SK-N-SH (cell line): ENCODE data around the gene FXYD7. TPM values are rescaled to one million over a fixed set of nuclear protein-coding genes. Genes with fewer than 3 reads are reported as not detected.

Experiments
- CTCF ChIA-PET: fragments of 300-600, 350-600 bp; formaldehyde crosslinking; extraction: SDS; loops from one replicate; lab custom pipeline; 2021; lab: Yijun Ruan, JAX
- POLR2A ChIA-PET: fragments of 350-600 bp; sonication (Branson Sonifier 250); formaldehyde crosslinking; extraction: SDS; loops from one replicate; lab custom pipeline; 2020; ENCODE audit warnings: antibody characterized with exemption, inconsistent platforms; lab: Yijun Ruan, JAX
- DNase-seq: peaks from one replicate; pipeline ENCODE4 v3.0.0; 2012
- H2AFZ ChIP-seq: fragments of 200-600 bp; sonication (generic); 2 replicates; pipeline ENCODE4 v1.8.1; 2016; ENCODE audit warnings: antibody characterized with exemption, mild to moderate bottlenecking, low read depth
- H3F3A ChIP-seq: fragments of 200-600 bp; sonication (generic); replicated peaks from 2 replicates; pipeline ENCODE3; 2016; ENCODE audit warnings: antibody characterized with exemption, mild to moderate bottlenecking; ENCODE audit not compliant: insufficient read depth
- H3K27ac ChIP-seq, 2 experiments: fragments of 200-500 bp in 1 of 2; fragments of 200-600 bp in 1 of 2; sonication (Bioruptor generic) in 1 of 2; sonication (generic), shearing (Covaris generic) in 1 of 2; 2 replicates each; pipeline versions ENCODE4 v1.5.1 to v1.6.1; 2014 to 2016; ENCODE audit warnings: low read depth in 2 of 2, inconsistent platforms in 1 of 2, low read length in 1 of 2, mild to moderate bottlenecking in 1 of 2, mixed read lengths in 1 of 2
- H3K27me3 ChIP-seq: fragments of 200-600 bp; sonication (generic), shearing (Covaris generic); 2 replicates; pipeline ENCODE4 v1.6.1; 2016; ENCODE audit warnings: mixed run types; ENCODE audit not compliant: insufficient read depth
- H3K36me3 ChIP-seq, 2 experiments: fragments of 200-500 bp in 1 of 2; fragments of 200-600 bp in 1 of 2; sonication (Bioruptor generic) in 1 of 2; sonication (generic) in 1 of 2; replicated peaks in 1 of 2; 2 replicates each; pipeline versions ENCODE3 to v1.5.1; 2014 to 2016; ENCODE audit warnings: low read length in 1 of 2, mild to moderate bottlenecking in 1 of 2; ENCODE audit not compliant: insufficient read depth in 2 of 2, control insufficient read depth in 1 of 2
- H3K4me1 ChIP-seq, 2 experiments: fragments of 200-500 bp in 1 of 2; fragments of 200-600 bp in 1 of 2; sonication (Bioruptor generic) in 1 of 2; sonication (generic), shearing (Covaris generic) in 1 of 2; 2 replicates each; pipeline versions ENCODE4 v1.5.1 to v1.6.1; 2014 to 2016; ENCODE audit warnings: low read depth in 1 of 2, low read length in 1 of 2, mixed run types in 1 of 2; ENCODE audit not compliant: insufficient read depth in 2 of 2, control insufficient read depth in 1 of 2
- H3K4me2 ChIP-seq: fragments of 200-600 bp; sonication (generic), shearing (Covaris generic); 2 replicates; pipeline ENCODE4 v1.6.1; 2017; ENCODE audit warnings: mixed run types
- H3K4me3 ChIP-seq, 2 experiments: fragments of 200-500 bp in 1 of 2; fragments of 200-600 bp in 1 of 2; sonication (Bioruptor generic) in 1 of 2; sonication (generic), shearing (Covaris generic) in 1 of 2; 2 replicates each; pipeline versions ENCODE4 v1.5.1 to v1.8.1; 2014 to 2016; ENCODE audit warnings: low read depth in 2 of 2, inconsistent platforms in 1 of 2, low read length in 1 of 2, mild to moderate bottlenecking in 1 of 2, mixed read lengths in 1 of 2, moderate library complexity in 1 of 2
- H3K79me2 ChIP-seq: fragments of 200-600 bp; sonication (generic); 2 replicates; pipeline ENCODE4 v1.8.1; 2017; ENCODE audit warnings: mild to moderate bottlenecking; ENCODE audit not compliant: insufficient read depth
- H3K9ac ChIP-seq: fragments of 200-600 bp; sonication (generic); 2 replicates; pipeline ENCODE4 v1.6.1; 2017; ENCODE audit warnings: mixed run types
- H3K9me2 ChIP-seq: fragments of 200-600 bp; sonication (generic); 2 replicates; pipeline ENCODE4 v1.6.1; 2017; ENCODE audit warnings: mixed run types
- H3K9me3 ChIP-seq: fragments of 200-600 bp; sonication (generic); 2 replicates; pipeline ENCODE4 v1.6.1; 2017; ENCODE audit warnings: mixed run types, mild to moderate bottlenecking, moderate library complexity
- H4K20me1 ChIP-seq: fragments of 200-600 bp; sonication (generic); 2 replicates; pipeline ENCODE4 v1.6.1; 2017; ENCODE audit warnings: mild to moderate bottlenecking, mixed run types; ENCODE audit not compliant: insufficient read depth
- ELF1 ChIP-seq: IDR thresholded peaks from 2 replicates; pipeline ENCODE4 v1.4.0; 2012
- FOXJ3 ChIP-seq: sonication (generic); formaldehyde crosslinking; IDR thresholded peaks from 2 replicates; pipeline ENCODE4 v1.5.1; 2020; ENCODE audit warnings: mild to moderate bottlenecking, missing genetic modification reagents
- GABPA ChIP-seq: IDR thresholded peaks from 2 replicates; pipeline ENCODE4 v1.4.0; 2012; ENCODE audit warnings: low read depth, mild to moderate bottlenecking
- JUND ChIP-seq: IDR thresholded peaks from 2 replicates; pipeline ENCODE4 v1.4.0; 2012
- MEF2A ChIP-seq: IDR thresholded peaks from 2 replicates; pipeline ENCODE4 v1.4.0; 2012; ENCODE audit warnings: low read depth, borderline replicate concordance
- MXI1 ChIP-seq: IDR thresholded peaks from 2 replicates; pipeline ENCODE4 v1.6.1; 2012; ENCODE audit warnings: mild to moderate bottlenecking, low read depth, low read length, improper control_type of control experiment
- NFIC ChIP-seq: IDR thresholded peaks from 2 replicates; pipeline ENCODE4 v1.4.0; 2012; ENCODE audit warnings: borderline replicate concordance
- POLR2AphosphoS5 ChIP-seq: IDR thresholded peaks from 2 replicates; pipeline ENCODE4 v1.6.1; 2012; ENCODE audit warnings: low read depth, low read length
- RAD21 ChIP-seq: IDR thresholded peaks from 2 replicates; pipeline ENCODE4 v1.6.1; 2012; ENCODE audit warnings: mild to moderate bottlenecking, low read length
- RCOR1 ChIP-seq: fragments of 150-350 bp; IDR thresholded peaks from 2 replicates; pipeline ENCODE4 v1.6.1; 2017; ENCODE audit warnings: antibody characterized with exemption, low read length
- RXRA ChIP-seq: IDR thresholded peaks from 2 replicates; pipeline ENCODE4 v1.4.0; 2012; ENCODE audit warnings: low read depth, mild to moderate bottlenecking, borderline replicate concordance
- SIN3A ChIP-seq: IDR thresholded peaks from 2 replicates; pipeline ENCODE4 v1.6.1; 2012; ENCODE audit warnings: low read depth, mild to moderate bottlenecking, low read length, moderate library complexity, borderline replicate concordance
- YY1 ChIP-seq: IDR thresholded peaks from 2 replicates; pipeline ENCODE4 v1.4.0; 2012; ENCODE audit warnings: low read depth, mild to moderate bottlenecking
- WGBS: methylation state at CpG from one replicate; pipeline ENCODE4 v1.1.6; 2017; ENCODE audit warnings: low lambda C conversion rate; 5-methylcytosine and 5-hydroxymethylcytosine counted together
- polyA plus RNA-seq, 3 experiments: library from polyadenylated mRNA; depleted of rRNA; stranded (reverse); fragments of >200 nt; gene quantifications; 2 replicates each; pipeline ENCODE4 v1.2.3, GENCODE V29; 2012
- TF ChIP-seq, protein P1 (sequence below): IDR thresholded peaks from 2 replicates; pipeline ENCODE4 v1.4.0; 2012; ENCODE audit warnings: low read depth, borderline replicate concordance
- TF ChIP-seq, protein P2 (sequence below): IDR thresholded peaks from 2 replicates; pipeline ENCODE4 v1.6.1; 2012; ENCODE audit warnings: mild to moderate bottlenecking, low read depth, low read length, moderate library complexity
- TF ChIP-seq, protein P3 (sequence below): fragments of 200-600 bp; sonication (generic); IDR thresholded peaks from 2 replicates; pipeline ENCODE4 v1.6.1; 2017; ENCODE audit warnings: antibody characterized with exemption, mild to moderate bottlenecking, moderate library complexity

The FXYD7 gene
- polyA plus RNA-seq, 1 of the 3 experiments (the other 2 are of a cell fraction): 0.44 TPM

DNA sequence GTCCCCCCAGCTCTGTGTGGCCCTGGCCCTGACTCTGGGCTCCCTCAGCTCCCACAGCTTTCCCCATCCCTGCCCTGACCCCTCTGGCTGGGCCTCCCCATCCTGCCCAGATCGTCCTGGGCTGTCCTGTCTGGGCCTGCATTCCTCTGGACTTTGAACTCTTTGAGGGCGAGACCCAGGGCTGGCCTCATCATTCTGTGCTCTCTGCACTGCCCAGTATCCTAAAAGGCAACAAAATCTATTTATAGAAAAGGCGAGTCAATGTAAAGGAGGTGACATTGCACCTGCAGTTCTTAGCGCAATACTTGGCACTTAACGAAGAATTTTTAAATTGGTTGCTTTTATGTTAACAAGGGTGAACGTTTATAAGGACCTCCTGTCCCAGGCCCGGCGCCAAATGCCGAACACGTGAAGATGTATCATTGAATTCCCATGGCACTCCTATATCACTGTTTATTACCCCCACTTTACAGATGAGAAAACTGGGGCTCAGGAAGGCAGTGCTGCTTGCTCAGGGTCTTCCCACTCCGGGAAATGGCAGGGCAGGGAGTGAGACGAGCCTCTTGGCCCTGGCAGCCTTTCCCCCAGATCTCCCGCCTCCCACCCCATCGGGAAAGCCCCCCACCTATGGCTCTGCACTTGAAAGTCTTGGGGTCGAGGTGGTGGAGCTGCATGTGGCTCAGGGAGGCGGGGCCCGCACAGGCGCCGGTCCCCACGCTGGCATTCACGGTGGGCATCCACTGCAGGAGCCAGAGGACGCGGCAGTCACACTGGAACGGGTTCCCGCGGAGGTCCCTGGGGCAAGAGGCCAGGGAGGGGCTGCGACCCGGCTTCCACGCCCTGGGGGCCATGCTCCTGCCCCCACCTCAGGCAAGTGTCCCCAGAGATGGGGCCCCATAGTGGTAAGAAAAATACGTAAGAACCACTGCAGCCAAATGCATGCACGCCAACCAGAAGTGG is 12.0 kb upstream of the FXYD7 start:
- no peak overlapping the region for H3K9ac ChIP-seq
- H3K36me3 ChIP-seq: no peaks in the 10 kb centered on the region
- ChIA-PET POLR2A (no interaction called here), CTCF (no interaction called here)
- H3F3A ChIP-seq: no peaks in the 10 kb centered on the region
- WGBS: 71% methylated on average over 19 of the region's 31 CpGs
- H3K9me3 ChIP-seq: no peaks in the 10 kb centered on the region
- no peaks in the 10 kb centered on the region for H3K79me2 ChIP-seq
- H3K9me2 ChIP-seq: no peaks in the 10 kb centered on the region
- H3K4me1 ChIP-seq: peaks cover 0 to 6% of the 10 kb centered on the region in 2 experiments; a peak in 1 of 4 replicates
- H2AFZ ChIP-seq: no peak overlapping the region
- H3K27ac ChIP-seq: no peak overlapping the region
- DNase-seq: no peak
- H3K27me3 ChIP-seq: no peaks in the 10 kb centered on the region; the same call in 1 of the 2 replicates
- no peak overlapping the region for H3K4me2 ChIP-seq
- no peaks in the 10 kb centered on the region for H4K20me1 ChIP-seq
- TF ChIP-seq, protein P1, sequence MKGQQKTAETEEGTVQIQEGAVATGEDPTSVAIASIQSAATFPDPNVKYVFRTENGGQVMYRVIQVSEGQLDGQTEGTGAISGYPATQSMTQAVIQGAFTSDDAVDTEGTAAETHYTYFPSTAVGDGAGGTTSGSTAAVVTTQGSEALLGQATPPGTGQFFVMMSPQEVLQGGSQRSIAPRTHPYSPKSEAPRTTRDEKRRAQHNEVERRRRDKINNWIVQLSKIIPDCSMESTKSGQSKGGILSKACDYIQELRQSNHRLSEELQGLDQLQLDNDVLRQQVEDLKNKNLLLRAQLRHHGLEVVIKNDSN: no peak
- TF ChIP-seq, all 33 proteins: peak for 0
- H3K4me3 ChIP-seq: no peak overlapping the region

DNA sequence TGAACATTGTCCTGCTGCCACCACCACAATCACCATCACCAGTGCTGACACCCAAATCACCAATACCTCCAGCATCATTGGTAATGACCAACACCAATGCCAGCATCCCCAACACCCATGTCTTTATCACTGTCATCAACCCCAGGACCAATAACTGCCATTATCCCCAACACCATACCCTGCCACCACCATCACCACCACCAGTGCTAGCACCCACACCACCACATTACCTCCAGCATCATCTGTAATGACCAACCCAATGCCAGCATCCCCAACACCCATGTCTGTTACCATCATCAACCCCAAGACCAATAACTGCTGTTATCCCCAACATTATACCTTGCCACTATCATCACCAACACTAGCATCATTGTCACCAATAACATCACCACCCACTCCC is 10.8 kb upstream of the FXYD7 start:
- H4K20me1 ChIP-seq: no peaks in the 10 kb centered on the region
- DNase-seq: no peak
- H3K9ac ChIP-seq: no peak overlapping the region
- peaks cover 4% of the 10 kb centered on the region; the same call in 1 of the 2 replicates for H3K27me3 ChIP-seq
- no peaks in the 10 kb centered on the region for H3K9me3 ChIP-seq
- CTCF ChIA-PET: no interaction called here
- POLR2A ChIA-PET: no interaction called here
- H3F3A ChIP-seq: no peaks in the 10 kb centered on the region
- no peak overlapping the region for H3K27ac ChIP-seq
- H3K79me2 ChIP-seq: no peaks in the 10 kb centered on the region
- H3K36me3 ChIP-seq: no peaks in the 10 kb centered on the region
- peaks cover 0 to 6% of the 10 kb centered on the region in 2 experiments; a peak in 1 of 4 replicates for H3K4me1 ChIP-seq
- H3K4me3 ChIP-seq: no peak overlapping the region
- TF ChIP-seq SIN3A (no peak), MEF2A (no peak), JUND (no peak), ELF1 (no peak), MXI1 (no peak), POLR2AphosphoS5 (no peak), RXRA (no peak), FOXJ3 (CRISPR knock-in tag) (no peak), NFIC (no peak), RAD21 (no peak), YY1 (no peak), GABPA (no peak), RCOR1 (no peak)
- TF ChIP-seq, protein P2, sequence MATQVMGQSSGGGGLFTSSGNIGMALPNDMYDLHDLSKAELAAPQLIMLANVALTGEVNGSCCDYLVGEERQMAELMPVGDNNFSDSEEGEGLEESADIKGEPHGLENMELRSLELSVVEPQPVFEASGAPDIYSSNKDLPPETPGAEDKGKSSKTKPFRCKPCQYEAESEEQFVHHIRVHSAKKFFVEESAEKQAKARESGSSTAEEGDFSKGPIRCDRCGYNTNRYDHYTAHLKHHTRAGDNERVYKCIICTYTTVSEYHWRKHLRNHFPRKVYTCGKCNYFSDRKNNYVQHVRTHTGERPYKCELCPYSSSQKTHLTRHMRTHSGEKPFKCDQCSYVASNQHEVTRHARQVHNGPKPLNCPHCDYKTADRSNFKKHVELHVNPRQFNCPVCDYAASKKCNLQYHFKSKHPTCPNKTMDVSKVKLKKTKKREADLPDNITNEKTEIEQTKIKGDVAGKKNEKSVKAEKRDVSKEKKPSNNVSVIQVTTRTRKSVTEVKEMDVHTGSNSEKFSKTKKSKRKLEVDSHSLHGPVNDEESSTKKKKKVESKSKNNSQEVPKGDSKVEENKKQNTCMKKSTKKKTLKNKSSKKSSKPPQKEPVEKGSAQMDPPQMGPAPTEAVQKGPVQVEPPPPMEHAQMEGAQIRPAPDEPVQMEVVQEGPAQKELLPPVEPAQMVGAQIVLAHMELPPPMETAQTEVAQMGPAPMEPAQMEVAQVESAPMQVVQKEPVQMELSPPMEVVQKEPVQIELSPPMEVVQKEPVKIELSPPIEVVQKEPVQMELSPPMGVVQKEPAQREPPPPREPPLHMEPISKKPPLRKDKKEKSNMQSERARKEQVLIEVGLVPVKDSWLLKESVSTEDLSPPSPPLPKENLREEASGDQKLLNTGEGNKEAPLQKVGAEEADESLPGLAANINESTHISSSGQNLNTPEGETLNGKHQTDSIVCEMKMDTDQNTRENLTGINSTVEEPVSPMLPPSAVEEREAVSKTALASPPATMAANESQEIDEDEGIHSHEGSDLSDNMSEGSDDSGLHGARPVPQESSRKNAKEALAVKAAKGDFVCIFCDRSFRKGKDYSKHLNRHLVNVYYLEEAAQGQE: no peak
- TF ChIP-seq, protein P3, sequence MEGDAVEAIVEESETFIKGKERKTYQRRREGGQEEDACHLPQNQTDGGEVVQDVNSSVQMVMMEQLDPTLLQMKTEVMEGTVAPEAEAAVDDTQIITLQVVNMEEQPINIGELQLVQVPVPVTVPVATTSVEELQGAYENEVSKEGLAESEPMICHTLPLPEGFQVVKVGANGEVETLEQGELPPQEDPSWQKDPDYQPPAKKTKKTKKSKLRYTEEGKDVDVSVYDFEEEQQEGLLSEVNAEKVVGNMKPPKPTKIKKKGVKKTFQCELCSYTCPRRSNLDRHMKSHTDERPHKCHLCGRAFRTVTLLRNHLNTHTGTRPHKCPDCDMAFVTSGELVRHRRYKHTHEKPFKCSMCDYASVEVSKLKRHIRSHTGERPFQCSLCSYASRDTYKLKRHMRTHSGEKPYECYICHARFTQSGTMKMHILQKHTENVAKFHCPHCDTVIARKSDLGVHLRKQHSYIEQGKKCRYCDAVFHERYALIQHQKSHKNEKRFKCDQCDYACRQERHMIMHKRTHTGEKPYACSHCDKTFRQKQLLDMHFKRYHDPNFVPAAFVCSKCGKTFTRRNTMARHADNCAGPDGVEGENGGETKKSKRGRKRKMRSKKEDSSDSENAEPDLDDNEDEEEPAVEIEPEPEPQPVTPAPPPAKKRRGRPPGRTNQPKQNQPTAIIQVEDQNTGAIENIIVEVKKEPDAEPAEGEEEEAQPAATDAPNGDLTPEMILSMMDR: no peak
- no peak overlapping the region for H3K4me2 ChIP-seq
- H3K9me2 ChIP-seq: no peaks in the 10 kb centered on the region
- no peak overlapping the region for H2AFZ ChIP-seq
